GM23338 (cell line): ENCODE data around the gene ADGRG1. TPM values are rescaled to one million over a fixed set of nuclear protein-coding genes. Genes with fewer than 3 reads are reported as not detected.

Source experiments
- ATAC-seq: fragments of 200-7000 bp; cut with Tn5 transposase; 3 replicates; pipeline ENCODE4 v1.9.1; 2020
- DNase-seq: peaks from one replicate; pipeline ENCODE4 v3.0.0-alpha.2; 2015; ENCODE audit warnings: low spot score
- H2AFZ ChIP-seq: fragments of 200-600 bp; sonication (generic); 2 replicates; pipeline ENCODE4 v1.8.0; 2016; ENCODE audit warnings: antibody characterized with exemption, mild to moderate bottlenecking, moderate library complexity
- H3F3A ChIP-seq: fragments of 200-600 bp; sonication (generic); replicated peaks from 2 replicates; pipeline ENCODE4 v1.8.0; 2017; ENCODE audit warnings: antibody characterized with exemption, mixed run types, low read depth
- H3K27ac ChIP-seq: fragments of 200-600 bp; sonication (generic); 2 replicates; pipeline ENCODE4 v1.6.1; 2016; ENCODE audit warnings: low read depth
- H3K27me3 ChIP-seq: fragments of 200-600 bp; sonication (generic); 2 replicates; pipeline ENCODE4 v1.8.0; 2016; ENCODE audit warnings: mild to moderate bottlenecking, mixed run types, moderate library complexity; ENCODE audit not compliant: insufficient read depth
- H3K36me3 ChIP-seq: fragments of 200-600 bp; sonication (generic); 2 replicates; pipeline ENCODE4 v1.8.0; 2016; ENCODE audit warnings: mild to moderate bottlenecking; ENCODE audit not compliant: insufficient read depth
- H3K4me1 ChIP-seq: fragments of 200-600 bp; sonication (generic); 2 replicates; pipeline ENCODE4 v1.8.0; 2016; ENCODE audit warnings: mild to moderate bottlenecking, moderate library complexity; ENCODE audit not compliant: insufficient read depth
- H3K4me2 ChIP-seq: fragments of 200-600 bp; sonication (generic); 2 replicates; pipeline ENCODE4 v1.7.1; 2017; ENCODE audit warnings: mixed run types
- H3K4me3 ChIP-seq: fragments of 200-600 bp; sonication (generic); 2 replicates; pipeline ENCODE4 v1.6.1; 2016; ENCODE audit warnings: mixed run types
- H3K79me2 ChIP-seq: fragments of 200-600 bp; sonication (generic); replicated peaks from 2 replicates; pipeline ENCODE4 v1.8.0; 2017; ENCODE audit warnings: mild to moderate bottlenecking; ENCODE audit not compliant: insufficient read depth
- H3K9me2 ChIP-seq: fragments of 200-600 bp; sonication (generic); 2 replicates; pipeline ENCODE4 v1.8.0; 2017; ENCODE audit not compliant: insufficient read depth
- H4K20me1 ChIP-seq: fragments of 200-600 bp; sonication (generic); replicated peaks from 2 replicates; pipeline ENCODE4 v1.8.0; 2017; ENCODE audit warnings: mild to moderate bottlenecking; ENCODE audit not compliant: insufficient read depth
- H3K27ac Mint-ChIP-seq: 2 replicates; pipeline ENCODE4 v1.8.0; 2020; ENCODE audit warnings: inconsistent platforms, mild to moderate bottlenecking, moderate library complexity, mixed read lengths
- H3K27me3 Mint-ChIP-seq: 3 replicates; pipeline ENCODE4 v1.8.0; 2022; ENCODE audit warnings: low read depth, mild to moderate bottlenecking, moderate library complexity, mixed read lengths, inconsistent platforms; ENCODE audit not compliant: insufficient read depth, poor library complexity
- H3K36me3 Mint-ChIP-seq: 3 replicates; pipeline ENCODE4 v1.8.0; 2021; ENCODE audit warnings: low read depth, mild to moderate bottlenecking, inconsistent platforms, moderate library complexity, mixed read lengths
- H3K4me1 Mint-ChIP-seq: 3 replicates; pipeline ENCODE4 v1.8.0; 2020; ENCODE audit warnings: mild to moderate bottlenecking, inconsistent platforms, mixed read lengths
- H3K4me3 Mint-ChIP-seq: 3 replicates; pipeline ENCODE4 v1.8.0; 2021; ENCODE audit warnings: moderate library complexity, mild to moderate bottlenecking, inconsistent platforms, mixed read lengths
- H3K9me3 Mint-ChIP-seq: 3 replicates; pipeline ENCODE4 v1.8.0; 2020; ENCODE audit warnings: moderate library complexity, mild to moderate bottlenecking, inconsistent platforms, mixed read lengths
- EZH2 ChIP-seq: fragments of 200-600 bp; sonication (generic); IDR thresholded peaks from one replicate; pipeline ENCODE4 v1.8.0; 2017; ENCODE audit warnings: antibody characterized with exemption, mild to moderate bottlenecking, low read depth; ENCODE audit not compliant: unreplicated experiment
- EZH2phosphoT487 ChIP-seq: fragments of 200-600 bp; sonication (generic); IDR thresholded peaks from one replicate; pipeline ENCODE4 v1.8.1; 2018; ENCODE audit warnings: antibody characterized with exemption; ENCODE audit not compliant: unreplicated experiment
- JUNB ChIP-seq: IDR thresholded peaks from one replicate; pipeline ENCODE4 v1.6.1; 2016; ENCODE audit warnings: antibody characterized with exemption; ENCODE audit not compliant: unreplicated experiment
- POLR2AphosphoS5 ChIP-seq: IDR thresholded peaks from 2 replicates; pipeline ENCODE4 v1.6.1; 2016; ENCODE audit warnings: antibody characterized with exemption, low read depth
- STAT1 ChIP-seq: IDR thresholded peaks from one replicate; pipeline ENCODE4 v1.6.1; 2016; ENCODE audit warnings: antibody characterized with exemption; ENCODE audit not compliant: unreplicated experiment
- ZNF114 ChIP-seq: fragments of 250-450 bp; sonication (Bioruptor Pico); IDR thresholded peaks from 2 replicates; pipeline ENCODE4 v1.5.0; 2020; ENCODE audit warnings: mild to moderate bottlenecking, moderate library complexity
- ZNF331 ChIP-seq: fragments of 250-450 bp; sonication (Bioruptor Pico); IDR thresholded peaks from 2 replicates; pipeline ENCODE4 v1.5.0; 2020; ENCODE audit warnings: low read depth, mild to moderate bottlenecking, moderate library complexity
- polyA plus RNA-seq: library from polyadenylated mRNA; unstranded; fragments of >200 nt; fragmentation: Nextera tagmentation; extraction: Ambion mirVana; gene quantifications from 2 replicates; pipeline ENCODE4 v1.2.1, GENCODE V29; 2016
- total RNA-seq: library from RNA; depleted of rRNA; stranded (reverse); fragments of >200 nt; shearing (Covaris generic); gene quantifications from 2 replicates; pipeline ENCODE4 v1.2.3, GENCODE V29; 2014
- TF ChIP-seq, protein P1 (sequence below), 2 experiments: fragments of 200-600 bp in 1 of 2; sonication (generic) in 1 of 2; conservative IDR thresholded peaks; 2 replicates each; pipeline versions ENCODE4 v1.5.1 to v1.6.1; 2016 to 2017; ENCODE audit warnings: antibody characterized with exemption in 2 of 2, low read depth in 2 of 2, mild to moderate bottlenecking in 2 of 2, moderate library complexity in 1 of 2
- TF ChIP-seq, protein P2 (sequence below): IDR thresholded peaks from 2 replicates; pipeline ENCODE4 v1.6.1; 2016; ENCODE audit warnings: antibody characterized with exemption
- TF ChIP-seq, protein P3 (sequence below): fragments of 250-450 bp; sonication (Bioruptor Pico); IDR thresholded peaks from 2 replicates; pipeline ENCODE4 v1.5.0; 2020; ENCODE audit warnings: mild to moderate bottlenecking, moderate library complexity
- TF ChIP-seq, protein P4 (sequence below): IDR thresholded peaks from one replicate; pipeline ENCODE4 v1.6.1; 2018; ENCODE audit warnings: antibody characterized with exemption; ENCODE audit not compliant: unreplicated experiment

The ADGRG1 gene
- total and polyA plus RNA-seq, 2 experiments from 2014 or later = 0.14 to 0.47 TPM

DNA sequence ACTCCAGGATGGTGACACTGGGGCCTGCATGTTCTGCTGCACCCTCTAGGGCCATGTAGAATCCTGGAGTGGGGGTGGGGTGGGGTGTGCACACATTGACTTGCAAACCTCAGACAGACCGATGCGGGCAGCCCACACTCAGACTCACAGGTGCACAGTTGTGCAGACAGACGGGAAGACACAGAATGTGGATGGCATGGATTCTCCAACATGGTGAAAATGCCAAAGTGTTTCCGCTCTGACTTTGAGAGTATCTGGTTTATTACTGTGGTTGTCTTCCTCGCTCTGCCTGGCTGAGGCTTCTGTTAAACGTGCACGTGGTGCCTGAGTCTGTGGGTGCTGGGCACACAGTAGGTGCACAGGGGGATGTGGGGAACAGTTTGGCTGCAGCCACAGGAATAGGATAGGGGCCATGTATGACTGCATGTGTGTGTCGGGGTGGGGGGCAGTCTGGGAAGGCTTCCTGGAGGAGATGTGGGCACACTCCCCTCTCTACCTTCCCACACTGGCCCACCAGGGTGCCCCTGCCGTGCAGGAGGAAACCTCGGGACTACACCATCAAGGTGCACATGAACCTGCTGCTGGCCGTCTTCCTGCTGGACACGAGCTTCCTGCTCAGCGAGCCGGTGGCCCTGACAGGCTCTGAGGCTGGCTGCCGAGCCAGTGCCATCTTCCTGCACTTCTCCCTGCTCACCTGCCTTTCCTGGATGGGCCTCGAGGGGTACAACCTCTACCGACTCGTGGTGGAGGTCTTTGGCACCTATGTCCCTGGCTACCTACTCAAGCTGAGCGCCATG is 30.6 kb downstream of the ADGRG1 start:
- no peak overlapping the region; the same call in 1 of the 2 replicates for H3K27ac Mint-ChIP-seq
- no peaks in the 10 kb centered on the region for H3K9me3 Mint-ChIP-seq
- no peaks in the 10 kb centered on the region for H3K4me1 Mint-ChIP-seq
- no peak overlapping the region for H3K4me2 ChIP-seq
- no peaks in the 10 kb centered on the region for H3K9me2 ChIP-seq
- H3K4me3 Mint-ChIP-seq = no peak overlapping the region
- no peaks in the 10 kb centered on the region for H4K20me1 ChIP-seq
- H3K79me2 ChIP-seq = no peaks in the 10 kb centered on the region
- no peak overlapping the region for H3K27ac ChIP-seq
- H3K27me3 Mint-ChIP-seq = peaks cover 6% of the 10 kb centered on the region
- no peaks in the 10 kb centered on the region for H3K36me3 Mint-ChIP-seq
- TF ChIP-seq EZH2 (no peak), JUNB (no peak), STAT1 (no peak), POLR2AphosphoS5 (no peak), EZH2phosphoT487 (no peak), ZNF331 (CRISPR knock-in tag) (no peak), ZNF114 (CRISPR knock-in tag) (no peak)
- TF ChIP-seq, protein P1, sequence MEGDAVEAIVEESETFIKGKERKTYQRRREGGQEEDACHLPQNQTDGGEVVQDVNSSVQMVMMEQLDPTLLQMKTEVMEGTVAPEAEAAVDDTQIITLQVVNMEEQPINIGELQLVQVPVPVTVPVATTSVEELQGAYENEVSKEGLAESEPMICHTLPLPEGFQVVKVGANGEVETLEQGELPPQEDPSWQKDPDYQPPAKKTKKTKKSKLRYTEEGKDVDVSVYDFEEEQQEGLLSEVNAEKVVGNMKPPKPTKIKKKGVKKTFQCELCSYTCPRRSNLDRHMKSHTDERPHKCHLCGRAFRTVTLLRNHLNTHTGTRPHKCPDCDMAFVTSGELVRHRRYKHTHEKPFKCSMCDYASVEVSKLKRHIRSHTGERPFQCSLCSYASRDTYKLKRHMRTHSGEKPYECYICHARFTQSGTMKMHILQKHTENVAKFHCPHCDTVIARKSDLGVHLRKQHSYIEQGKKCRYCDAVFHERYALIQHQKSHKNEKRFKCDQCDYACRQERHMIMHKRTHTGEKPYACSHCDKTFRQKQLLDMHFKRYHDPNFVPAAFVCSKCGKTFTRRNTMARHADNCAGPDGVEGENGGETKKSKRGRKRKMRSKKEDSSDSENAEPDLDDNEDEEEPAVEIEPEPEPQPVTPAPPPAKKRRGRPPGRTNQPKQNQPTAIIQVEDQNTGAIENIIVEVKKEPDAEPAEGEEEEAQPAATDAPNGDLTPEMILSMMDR (conservative IDR thresholded peaks at IDR 0.05; ENCODE audit: low read depth in 2 of 2) = no peak
- TF ChIP-seq, protein P2, sequence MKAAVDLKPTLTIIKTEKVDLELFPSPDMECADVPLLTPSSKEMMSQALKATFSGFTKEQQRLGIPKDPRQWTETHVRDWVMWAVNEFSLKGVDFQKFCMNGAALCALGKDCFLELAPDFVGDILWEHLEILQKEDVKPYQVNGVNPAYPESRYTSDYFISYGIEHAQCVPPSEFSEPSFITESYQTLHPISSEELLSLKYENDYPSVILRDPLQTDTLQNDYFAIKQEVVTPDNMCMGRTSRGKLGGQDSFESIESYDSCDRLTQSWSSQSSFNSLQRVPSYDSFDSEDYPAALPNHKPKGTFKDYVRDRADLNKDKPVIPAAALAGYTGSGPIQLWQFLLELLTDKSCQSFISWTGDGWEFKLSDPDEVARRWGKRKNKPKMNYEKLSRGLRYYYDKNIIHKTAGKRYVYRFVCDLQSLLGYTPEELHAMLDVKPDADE = no peak
- TF ChIP-seq, protein P3, sequence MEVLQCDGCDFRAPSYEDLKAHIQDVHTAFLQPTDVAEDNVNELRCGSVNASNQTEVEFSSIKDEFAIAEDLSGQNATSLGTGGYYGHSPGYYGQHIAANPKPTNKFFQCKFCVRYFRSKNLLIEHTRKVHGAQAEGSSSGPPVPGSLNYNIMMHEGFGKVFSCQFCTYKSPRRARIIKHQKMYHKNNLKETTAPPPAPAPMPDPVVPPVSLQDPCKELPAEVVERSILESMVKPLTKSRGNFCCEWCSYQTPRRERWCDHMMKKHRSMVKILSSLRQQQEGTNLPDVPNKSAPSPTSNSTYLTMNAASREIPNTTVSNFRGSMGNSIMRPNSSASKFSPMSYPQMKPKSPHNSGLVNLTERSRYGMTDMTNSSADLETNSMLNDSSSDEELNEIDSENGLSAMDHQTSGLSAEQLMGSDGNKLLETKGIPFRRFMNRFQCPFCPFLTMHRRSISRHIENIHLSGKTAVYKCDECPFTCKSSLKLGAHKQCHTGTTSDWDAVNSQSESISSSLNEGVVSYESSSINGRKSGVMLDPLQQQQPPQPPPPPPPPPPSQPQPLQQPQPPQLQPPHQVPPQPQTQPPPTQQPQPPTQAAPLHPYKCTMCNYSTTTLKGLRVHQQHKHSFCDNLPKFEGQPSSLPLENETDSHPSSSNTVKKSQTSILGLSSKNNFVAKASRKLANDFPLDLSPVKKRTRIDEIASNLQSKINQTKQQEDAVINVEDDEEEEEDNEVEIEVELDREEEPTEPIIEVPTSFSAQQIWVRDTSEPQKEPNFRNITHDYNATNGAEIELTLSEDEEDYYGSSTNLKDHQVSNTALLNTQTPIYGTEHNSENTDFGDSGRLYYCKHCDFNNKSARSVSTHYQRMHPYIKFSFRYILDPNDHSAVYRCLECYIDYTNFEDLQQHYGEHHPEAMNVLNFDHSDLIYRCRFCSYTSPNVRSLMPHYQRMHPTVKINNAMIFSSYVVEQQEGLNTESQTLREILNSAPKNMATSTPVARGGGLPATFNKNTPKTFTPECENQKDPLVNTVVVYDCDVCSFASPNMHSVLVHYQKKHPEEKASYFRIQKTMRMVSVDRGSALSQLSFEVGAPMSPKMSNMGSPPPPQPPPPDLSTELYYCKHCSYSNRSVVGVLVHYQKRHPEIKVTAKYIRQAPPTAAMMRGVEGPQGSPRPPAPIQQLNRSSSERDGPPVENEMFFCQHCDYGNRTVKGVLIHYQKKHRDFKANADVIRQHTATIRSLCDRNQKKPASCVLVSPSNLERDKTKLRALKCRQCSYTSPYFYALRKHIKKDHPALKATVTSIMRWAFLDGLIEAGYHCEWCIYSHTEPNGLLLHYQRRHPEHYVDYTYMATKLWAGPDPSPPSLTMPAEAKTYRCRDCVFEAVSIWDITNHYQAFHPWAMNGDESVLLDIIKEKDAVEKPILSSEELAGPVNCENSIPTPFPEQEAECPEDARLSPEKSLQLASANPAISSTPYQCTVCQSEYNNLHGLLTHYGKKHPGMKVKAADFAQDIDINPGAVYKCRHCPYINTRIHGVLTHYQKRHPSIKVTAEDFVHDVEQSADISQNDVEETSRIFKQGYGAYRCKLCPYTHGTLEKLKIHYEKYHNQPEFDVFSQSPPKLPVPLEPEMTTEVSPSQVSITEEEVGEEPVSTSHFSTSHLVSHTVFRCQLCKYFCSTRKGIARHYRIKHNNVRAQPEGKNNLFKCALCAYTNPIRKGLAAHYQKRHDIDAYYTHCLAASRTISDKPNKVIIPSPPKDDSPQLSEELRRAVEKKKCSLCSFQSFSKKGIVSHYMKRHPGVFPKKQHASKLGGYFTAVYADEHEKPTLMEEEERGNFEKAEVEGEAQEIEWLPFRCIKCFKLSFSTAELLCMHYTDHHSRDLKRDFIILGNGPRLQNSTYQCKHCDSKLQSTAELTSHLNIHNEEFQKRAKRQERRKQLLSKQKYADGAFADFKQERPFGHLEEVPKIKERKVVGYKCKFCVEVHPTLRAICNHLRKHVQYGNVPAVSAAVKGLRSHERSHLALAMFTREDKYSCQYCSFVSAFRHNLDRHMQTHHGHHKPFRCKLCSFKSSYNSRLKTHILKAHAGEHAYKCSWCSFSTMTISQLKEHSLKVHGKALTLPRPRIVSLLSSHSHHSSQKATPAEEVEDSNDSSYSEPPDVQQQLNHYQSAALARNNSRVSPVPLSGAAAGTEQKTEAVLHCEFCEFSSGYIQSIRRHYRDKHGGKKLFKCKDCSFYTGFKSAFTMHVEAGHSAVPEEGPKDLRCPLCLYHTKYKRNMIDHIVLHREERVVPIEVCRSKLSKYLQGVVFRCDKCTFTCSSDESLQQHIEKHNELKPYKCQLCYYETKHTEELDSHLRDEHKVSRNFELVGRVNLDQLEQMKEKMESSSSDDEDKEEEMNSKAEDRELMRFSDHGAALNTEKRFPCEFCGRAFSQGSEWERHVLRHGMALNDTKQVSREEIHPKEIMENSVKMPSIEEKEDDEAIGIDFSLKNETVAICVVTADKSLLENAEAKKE (CRISPR knock-in tag) = no peak
- TF ChIP-seq, protein P4, sequence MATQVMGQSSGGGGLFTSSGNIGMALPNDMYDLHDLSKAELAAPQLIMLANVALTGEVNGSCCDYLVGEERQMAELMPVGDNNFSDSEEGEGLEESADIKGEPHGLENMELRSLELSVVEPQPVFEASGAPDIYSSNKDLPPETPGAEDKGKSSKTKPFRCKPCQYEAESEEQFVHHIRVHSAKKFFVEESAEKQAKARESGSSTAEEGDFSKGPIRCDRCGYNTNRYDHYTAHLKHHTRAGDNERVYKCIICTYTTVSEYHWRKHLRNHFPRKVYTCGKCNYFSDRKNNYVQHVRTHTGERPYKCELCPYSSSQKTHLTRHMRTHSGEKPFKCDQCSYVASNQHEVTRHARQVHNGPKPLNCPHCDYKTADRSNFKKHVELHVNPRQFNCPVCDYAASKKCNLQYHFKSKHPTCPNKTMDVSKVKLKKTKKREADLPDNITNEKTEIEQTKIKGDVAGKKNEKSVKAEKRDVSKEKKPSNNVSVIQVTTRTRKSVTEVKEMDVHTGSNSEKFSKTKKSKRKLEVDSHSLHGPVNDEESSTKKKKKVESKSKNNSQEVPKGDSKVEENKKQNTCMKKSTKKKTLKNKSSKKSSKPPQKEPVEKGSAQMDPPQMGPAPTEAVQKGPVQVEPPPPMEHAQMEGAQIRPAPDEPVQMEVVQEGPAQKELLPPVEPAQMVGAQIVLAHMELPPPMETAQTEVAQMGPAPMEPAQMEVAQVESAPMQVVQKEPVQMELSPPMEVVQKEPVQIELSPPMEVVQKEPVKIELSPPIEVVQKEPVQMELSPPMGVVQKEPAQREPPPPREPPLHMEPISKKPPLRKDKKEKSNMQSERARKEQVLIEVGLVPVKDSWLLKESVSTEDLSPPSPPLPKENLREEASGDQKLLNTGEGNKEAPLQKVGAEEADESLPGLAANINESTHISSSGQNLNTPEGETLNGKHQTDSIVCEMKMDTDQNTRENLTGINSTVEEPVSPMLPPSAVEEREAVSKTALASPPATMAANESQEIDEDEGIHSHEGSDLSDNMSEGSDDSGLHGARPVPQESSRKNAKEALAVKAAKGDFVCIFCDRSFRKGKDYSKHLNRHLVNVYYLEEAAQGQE = no peak
- DNase-seq (no peak), ATAC-seq (no peak)
- no peaks in the 10 kb centered on the region for H3K27me3 ChIP-seq
- H3K4me1 ChIP-seq = no peaks in the 10 kb centered on the region
- H3F3A ChIP-seq = no peaks in the 10 kb centered on the region
- H2AFZ ChIP-seq = no peak overlapping the region
- H3K4me3 ChIP-seq = no peak overlapping the region
- H3K36me3 ChIP-seq = no peaks in the 10 kb centered on the region
